ENCODE data around the gene FBLN1.

- no peak for TF ChIP-seq CEBPB (IDR thresholded peaks at IDR 0.05; ENCODE audit: low read depth)
- TF ChIP-seq TCF7L2 (IDR thresholded peaks at IDR 0.05; ENCODE audit: borderline replicate concordance, extremely low read depth, insufficient read depth, insufficient read length) = no peak
- TF ChIP-seq SP1 (IDR thresholded peaks at IDR 0.05; ENCODE audit: low read depth) = no peak
- no peak for TF ChIP-seq REST (IDR thresholded peaks at IDR 0.05; ENCODE audit: low read depth)
- no peak for TF ChIP-seq RAD21 (IDR thresholded peaks at IDR 0.05; ENCODE audit: low read depth)
Measured at GRCh38 chr22:45469281-45470073, 33.2 kb upstream of the FBLN1 start.

All from HCT116 (cell line).